OCI-LY7 (cell line): ENCODE data around the gene MTCL1.

Experiments used
- EZH2phosphoT487 ChIP-seq: fragments of 200-600 bp; sonication (generic); IDR thresholded peaks from 2 replicates; pipeline ENCODE4 v1.6.1; 2018; ENCODE audit warnings: low read depth, borderline replicate concordance, mild to moderate bottlenecking, mixed run types, antibody characterized with exemption, low read length, moderate library complexity, mixed read lengths
- TF ChIP-seq, protein P1 (sequence below): fragments of 200-600 bp; sonication (generic); conservative IDR thresholded peaks from 2 replicates; pipeline ENCODE4 v1.5.1; 2014; ENCODE audit warnings: mild to moderate bottlenecking, antibody characterized with exemption, low read length, moderate library complexity, mixed read lengths

DNA sequence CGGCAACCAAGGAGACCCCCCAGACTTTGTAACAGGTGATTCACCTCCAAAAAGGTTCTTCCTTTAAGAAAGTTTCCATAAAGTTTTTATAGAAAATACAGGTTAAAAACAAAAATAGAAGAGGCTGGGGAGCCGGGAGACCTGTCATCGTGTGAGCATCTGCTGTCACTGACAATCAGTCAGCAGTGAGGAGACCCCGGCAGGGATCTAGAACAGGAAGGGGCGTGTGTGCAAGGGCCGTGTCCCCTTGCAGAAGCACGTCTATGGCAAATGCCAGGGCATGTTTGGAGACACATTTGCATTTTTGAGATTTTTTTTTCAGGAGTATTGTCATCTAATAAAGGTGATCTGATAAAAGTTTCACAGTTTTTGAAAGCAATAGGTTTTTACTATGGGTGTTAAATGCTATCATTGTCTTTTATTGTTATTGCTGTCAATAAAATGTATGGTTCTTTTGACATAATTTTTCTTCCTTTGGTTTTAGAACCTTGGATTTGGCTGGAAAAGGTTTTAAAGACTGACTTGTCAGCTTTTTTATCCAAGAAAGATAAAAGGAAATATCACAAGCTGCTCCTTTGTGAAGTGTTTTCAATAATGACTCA lies 52.1 kb downstream of the MTCL1 start:
- TF ChIP-seq, protein P1, sequence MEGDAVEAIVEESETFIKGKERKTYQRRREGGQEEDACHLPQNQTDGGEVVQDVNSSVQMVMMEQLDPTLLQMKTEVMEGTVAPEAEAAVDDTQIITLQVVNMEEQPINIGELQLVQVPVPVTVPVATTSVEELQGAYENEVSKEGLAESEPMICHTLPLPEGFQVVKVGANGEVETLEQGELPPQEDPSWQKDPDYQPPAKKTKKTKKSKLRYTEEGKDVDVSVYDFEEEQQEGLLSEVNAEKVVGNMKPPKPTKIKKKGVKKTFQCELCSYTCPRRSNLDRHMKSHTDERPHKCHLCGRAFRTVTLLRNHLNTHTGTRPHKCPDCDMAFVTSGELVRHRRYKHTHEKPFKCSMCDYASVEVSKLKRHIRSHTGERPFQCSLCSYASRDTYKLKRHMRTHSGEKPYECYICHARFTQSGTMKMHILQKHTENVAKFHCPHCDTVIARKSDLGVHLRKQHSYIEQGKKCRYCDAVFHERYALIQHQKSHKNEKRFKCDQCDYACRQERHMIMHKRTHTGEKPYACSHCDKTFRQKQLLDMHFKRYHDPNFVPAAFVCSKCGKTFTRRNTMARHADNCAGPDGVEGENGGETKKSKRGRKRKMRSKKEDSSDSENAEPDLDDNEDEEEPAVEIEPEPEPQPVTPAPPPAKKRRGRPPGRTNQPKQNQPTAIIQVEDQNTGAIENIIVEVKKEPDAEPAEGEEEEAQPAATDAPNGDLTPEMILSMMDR = no peak
- TF ChIP-seq EZH2phosphoT487 = no peak
